Inflammatory macrophage (primary cell): ENCODE data around the gene LYZL6.
A peak's percentile ranks its signal among the peaks of the same experiment; 100 is the strongest.
"Not testable (repeated sequence)": the region's sequence is repeated elsewhere in the genome, so short reads cannot be mapped to it uniquely, and the experiment has no call there.

Experiments used
- DNase-seq, 2 donors: peaks; one replicate each; pipeline ENCODE4 v3.0.0-alpha.2; 2020 to 2022

LYZL6 gene

DNA sequence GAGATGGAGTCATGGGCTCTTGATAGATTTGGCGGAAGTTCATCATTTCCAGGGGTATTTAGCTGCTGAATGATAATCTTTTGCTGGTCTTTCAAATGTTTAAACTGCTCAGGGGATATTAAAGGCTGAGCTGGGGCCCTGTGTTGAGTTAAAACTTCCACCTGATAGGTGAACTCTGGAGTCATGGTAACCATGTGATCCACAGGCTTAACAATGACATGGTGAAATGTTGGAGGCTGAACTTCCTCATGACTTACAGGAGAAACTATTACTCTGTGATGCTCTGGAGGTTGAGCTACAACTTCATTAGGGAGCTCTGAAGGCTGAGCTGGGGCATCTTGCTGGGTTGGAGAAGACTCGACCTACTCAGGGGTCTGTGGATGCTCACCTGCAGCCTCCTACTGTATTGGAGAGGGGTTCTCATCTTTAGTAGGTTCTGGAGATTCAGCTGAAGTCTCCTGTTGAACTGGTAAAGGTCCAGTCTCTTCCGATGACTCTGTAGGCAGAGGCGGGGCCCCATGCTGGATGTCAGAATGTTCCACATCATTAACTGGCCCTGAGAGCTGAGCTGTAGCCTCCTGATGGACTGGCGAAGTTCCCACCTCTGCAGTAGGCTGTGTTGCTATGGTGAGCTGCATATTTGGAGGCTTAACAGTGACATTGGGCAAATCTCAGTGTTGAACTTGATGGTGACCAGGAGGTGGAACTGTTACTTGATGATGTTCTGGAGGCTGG lies 37.2 kb downstream of the LYZL6 start:
- DNase-seq = no peak

DNA sequence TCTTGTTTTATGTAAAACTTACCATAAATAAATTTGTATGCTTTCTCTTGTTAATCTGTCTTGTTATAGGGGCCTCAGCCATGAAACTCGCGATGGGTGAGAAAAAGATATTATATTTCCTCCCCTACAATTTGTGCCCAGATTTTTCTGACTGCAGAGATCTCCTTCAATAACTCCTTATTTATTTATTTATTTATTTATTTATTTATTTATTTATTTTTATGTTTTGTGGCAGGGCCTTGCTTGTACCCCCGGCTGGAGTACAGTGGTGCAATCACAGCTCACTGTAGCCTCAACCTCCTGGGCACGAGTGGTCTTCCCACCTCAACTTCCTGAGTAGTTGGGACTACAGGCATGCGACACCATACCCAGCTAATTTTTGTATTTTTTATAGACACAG lies 40.1 kb downstream of the LYZL6 start:
- no peak for DNase-seq

DNA sequence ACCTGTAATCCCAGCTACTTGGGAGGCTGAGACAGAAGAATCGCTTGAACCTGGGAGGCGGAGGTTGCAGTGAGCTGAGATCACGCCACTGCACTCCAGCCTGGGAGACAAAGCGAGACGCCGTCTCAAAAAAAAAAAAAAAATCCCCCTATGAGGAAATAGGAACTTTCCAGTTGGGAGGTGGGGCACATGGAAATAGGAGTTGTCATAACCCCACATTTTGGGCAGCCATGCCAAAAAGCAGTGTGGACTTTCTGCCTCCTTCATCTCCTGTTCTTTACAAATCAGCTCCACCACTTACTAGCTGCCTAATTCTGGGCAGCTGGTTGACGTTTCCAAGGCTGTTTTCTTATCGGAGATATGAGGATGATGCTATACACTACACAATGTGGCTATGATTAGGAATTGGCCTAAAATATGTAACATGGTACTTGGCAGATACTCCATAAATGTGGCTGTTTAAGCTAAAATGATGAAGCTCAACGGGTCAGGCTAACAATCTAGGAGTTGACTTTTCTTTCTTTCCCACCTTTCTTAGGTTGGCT lies 41.8 kb downstream of the LYZL6 start:
- no peak for DNase-seq

DNA sequence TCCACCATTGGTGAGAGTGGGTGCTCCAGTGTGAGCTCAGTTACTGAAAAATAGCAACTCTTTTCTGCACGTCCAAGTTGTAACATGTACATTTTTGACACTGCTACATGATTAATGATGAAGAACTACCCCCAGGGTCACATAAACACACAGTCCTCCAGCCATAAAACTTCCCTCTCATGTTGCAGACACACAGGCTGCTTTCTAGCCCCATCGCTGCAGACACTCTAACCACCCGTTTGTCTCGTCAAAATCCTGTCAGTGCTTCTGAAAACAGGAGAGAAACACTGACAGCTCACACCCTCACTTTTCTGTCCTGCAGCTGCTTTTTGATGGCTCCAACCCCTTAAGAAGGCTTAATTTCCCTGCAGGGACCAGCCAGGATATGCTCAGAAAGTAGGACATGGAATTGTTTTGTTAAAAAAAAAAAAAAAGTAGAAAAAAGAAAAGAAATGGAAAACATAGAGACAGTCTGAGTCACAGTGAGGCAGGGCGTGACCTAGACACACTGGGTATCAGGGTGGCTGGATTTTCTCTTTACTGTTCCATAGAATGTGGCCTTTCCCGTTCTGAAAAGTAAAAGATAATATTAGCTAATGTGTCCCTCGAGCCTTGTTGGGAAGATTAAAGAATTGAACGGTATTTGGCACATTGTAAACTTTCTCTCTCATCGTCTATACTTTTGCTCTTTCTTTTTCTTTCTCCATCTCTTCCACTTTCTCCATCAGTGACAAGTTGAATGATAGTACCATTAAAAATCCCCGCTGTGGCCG lies 42.6 kb downstream of the LYZL6 start:
- DNase-seq = no peak

DNA sequence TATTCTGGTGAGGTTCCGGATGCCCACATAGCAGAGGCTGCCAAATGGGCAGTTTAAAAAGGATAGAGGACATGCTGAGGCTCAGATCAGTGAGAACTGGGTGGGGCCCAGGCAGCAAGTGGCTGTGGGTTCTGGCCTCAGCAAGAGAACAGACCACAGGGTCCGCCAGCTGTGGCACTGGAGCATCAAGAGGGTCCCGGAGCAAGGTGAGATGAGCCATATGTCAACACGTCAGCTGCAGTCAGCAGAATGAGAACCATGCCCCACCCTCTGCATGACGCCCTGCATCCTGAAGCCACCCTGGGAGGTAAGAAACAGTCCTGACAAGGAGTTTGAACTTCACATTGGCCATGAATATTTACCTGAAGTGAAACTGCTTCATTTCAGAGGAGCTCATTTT lies 43.2 kb downstream of the LYZL6 start:
- no peak for DNase-seq

GRCh38 chr17:35898283-35899070 lies 45.0 kb downstream of the LYZL6 start:
- DNase-seq = peak; percentile 9 to 22

DNA sequence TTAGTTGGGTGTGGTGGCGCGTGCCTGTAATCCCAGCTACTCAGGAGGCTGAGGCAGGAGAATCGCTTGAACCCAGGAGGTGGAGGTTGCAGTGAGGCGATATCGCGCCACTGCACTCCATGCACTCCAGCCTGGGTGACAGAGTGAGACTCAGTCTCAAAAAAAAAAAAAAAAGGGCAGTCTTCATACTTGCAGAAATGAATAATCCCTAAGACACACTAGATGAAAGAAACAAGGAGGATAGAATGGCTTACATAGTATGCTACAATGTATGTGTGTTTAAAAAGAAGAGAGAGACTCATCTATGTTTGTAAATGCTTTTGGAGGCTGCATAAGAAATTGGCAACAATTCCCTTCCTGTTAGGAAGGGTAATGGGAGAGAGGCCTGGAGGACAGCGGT lies 45.7 kb downstream of the LYZL6 start:
- not testable (repeated sequence) for DNase-seq

DNA sequence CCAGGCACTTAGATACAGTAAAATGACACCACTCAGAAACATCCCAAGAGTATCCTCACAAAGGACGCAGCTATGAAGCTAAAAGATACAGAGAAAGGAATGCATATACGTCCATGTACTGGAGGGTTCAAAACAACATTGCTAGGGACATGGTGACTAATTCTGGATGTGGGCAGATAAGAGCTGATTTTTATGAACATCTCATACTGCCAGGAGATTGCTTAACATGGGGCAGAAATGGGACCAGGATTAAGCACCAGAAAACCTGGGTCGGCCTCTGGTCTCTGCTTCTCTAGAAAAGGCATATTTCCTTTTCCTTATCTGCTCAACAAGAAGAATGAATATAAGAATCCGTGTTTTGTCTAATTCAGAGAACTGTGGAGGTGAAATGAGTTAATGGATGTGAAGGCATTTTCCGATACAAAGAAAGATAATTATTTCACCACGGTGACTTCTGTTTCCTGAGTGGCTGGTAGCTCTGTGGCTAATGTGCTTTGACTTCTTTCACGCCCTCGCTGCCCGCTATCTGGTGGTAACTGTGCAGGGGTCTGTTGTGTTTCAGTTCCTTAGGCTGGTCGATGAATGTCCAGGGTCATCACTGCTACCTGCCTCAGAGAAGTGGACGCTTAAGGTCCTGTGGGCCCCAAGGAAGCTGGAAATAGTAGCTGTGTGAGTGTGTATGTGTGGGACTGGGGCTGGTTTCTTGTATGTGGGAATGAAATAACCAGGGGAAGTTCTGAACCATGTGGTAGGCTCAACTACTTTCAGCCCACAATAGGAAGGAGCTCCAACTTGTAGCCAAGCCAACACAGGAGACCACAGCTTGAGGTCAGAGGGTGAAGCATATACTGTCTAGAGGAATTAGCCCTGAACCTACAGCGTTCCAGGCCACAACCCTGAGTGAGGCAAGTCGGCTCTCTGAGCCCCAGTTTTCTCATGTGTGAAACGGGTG lies 47.6 kb downstream of the LYZL6 start:
- DNase-seq = peak; percentile 79 to 89

DNA sequence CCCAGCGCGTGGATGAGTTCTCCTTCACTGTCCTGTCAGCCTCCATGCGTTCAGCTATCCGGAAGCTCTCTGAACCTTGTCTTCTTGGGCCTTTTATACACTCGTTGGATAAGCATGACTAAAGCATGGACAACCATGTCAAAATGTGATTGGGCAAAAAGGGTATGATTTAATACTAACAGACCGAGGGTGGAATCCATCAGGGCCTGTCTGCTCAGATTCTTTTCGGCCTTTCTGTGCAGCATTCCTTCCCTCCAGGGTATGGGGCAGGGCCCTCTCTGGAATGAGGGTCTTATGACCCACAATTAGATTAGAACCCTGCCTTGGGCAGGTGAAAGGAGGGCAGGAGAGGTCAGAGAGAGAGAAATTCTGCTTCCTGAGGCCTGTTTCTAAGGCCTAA lies 49.3 kb downstream of the LYZL6 start:
- no peak for DNase-seq

DNA sequence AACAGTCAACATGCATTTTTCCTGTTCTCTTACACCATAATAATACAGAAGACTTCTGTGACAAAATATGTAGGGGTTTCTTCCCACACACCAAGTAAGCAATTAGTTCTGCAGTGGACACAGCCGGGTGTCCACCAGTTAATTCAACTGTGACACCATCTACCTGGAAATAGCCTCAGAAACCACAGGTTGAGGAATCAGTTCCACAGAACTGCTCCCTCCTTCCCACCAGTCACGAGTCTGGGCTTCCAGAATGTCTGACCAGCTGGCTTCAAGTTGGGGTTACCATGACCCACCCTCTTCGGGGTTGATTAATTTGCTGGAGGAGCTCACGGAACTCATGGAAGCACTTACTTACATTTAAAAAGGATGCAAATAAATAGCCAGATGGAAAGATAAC lies 49.8 kb downstream of the LYZL6 start:
- DNase-seq = peak in 1 of 2 donors; percentile 12

DNA sequence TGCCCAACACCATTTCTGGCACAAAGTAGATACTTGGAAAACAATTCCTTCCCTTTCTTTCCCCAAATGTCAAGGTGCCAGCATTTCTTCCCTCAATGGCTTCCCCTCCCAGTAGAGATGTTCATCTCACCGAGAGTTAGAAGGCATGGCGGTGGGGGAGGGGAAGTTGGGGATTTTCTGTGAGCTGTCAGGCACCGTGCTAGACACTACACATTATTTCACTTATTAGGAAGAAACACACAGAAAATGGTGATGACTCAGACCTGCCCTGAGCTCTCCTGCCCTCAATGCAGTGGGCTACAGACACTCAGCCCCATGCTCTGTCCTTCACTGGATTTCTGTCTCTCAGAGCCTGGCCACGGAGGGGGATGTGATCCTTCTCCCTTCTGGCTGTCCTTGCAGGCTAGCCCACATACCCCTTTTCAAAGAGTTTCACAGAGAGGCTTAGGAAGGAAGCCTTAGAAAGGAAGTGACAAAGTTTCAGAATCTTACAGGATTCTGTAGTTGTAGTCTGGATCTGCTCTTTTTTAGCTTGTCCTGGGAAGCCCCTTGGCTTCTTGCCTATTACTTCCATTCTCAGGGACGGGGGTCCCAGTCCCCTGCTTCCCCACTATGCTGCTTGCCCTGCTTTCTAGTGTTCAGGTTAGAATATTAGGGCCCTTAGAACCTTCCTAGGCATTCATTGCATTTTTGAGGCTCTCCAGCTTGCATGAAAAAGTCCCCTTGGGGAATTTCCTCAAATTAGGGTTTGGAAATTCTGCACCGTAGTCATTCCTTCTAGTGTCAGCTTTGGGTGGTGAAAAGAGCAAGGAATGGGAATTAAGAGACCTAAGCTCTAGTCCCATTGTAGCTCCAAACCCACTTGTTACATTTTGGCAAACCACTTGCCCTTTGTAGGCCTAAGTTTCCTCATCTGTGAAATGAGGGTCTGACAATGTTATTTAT lies 51.1 kb downstream of the LYZL6 start:
- DNase-seq = peak; percentile 30 to 64

DNA sequence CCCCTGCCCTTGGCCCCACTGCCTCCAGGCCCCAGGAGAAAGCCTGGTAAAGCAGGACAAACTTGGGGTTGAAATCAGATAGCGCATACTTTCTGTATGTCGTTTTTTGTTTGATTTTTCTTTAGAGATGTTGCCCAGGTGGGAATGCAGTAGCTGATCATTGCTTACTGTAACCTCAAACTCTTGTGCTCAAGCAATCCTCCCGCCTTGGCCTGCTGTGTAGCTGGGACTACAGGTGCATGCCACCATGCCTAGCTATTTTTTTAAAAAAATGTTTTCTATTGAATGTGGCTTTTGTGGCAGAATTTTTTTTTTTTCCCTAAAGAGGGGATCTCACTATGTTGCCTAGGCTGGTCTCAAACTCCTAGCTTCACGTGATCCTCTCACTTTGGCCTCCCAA lies 52.2 kb downstream of the LYZL6 start:
- DNase-seq = no peak

- DNase-seq = no peak
Measured at GRCh38 chr17:35890774-35891155, 52.7 kb downstream of the LYZL6 start.

GRCh38 chr17:35889818-35890773 lies 53.4 kb downstream of the LYZL6 start:
- DNase-seq = no peak

GRCh38 chr17:35889241-35889640 lies 54.3 kb downstream of the LYZL6 start:
- no peak for DNase-seq
